Activated CD8-positive, alpha-beta T cell treated with anti-CD3 and anti-CD28 coated beads for 36 hours (primary cell): ENCODE data around the gene ADPRH. TPM values are rescaled to one million over a fixed set of nuclear protein-coding genes. Genes with fewer than 3 reads are reported as not detected.

Experiments
- ATAC-seq: fragments of 200-7000 bp; cut with Tn5 transposase; one replicate; pipeline ENCODE4 v1.10.0; 2021; ENCODE audit warnings: mild to moderate bottlenecking, moderate library complexity
- CTCF ChIA-PET: fragments of 350-600 bp; sonication (Branson Sonifier 250); formaldehyde crosslinking; loops from one replicate; lab custom pipeline; 2021; ENCODE audit warnings: antibody characterized with exemption; lab: Charles Lee
- POLR2A ChIA-PET: fragments of 350-600 bp; sonication (Branson Sonifier 250); formaldehyde crosslinking; loops from one replicate; lab custom pipeline; 2021; ENCODE audit warnings: antibody characterized with exemption; lab: Charles Lee
- DNase-seq: peaks from one replicate; pipeline ENCODE4 v3.0.0-alpha.2; 2020
- H3K27ac Mint-ChIP-seq: one replicate; pipeline ENCODE4 v1.8.0; 2021; ENCODE audit warnings: mild to moderate bottlenecking, mixed read lengths
- H3K27me3 Mint-ChIP-seq: one replicate; pipeline ENCODE4 v1.8.0; 2021; ENCODE audit warnings: mixed read lengths
- H3K36me3 Mint-ChIP-seq: one replicate; pipeline ENCODE4 v1.8.0; 2021; ENCODE audit warnings: low read depth, mixed read lengths
- H3K4me1 Mint-ChIP-seq: one replicate; pipeline ENCODE4 v1.8.0; 2021; ENCODE audit warnings: low read depth, mixed read lengths
- H3K4me3 Mint-ChIP-seq: one replicate; pipeline ENCODE4 v1.8.0; 2021; ENCODE audit warnings: mild to moderate bottlenecking, moderate library complexity, mixed read lengths
- H3K9me3 Mint-ChIP-seq: one replicate; pipeline ENCODE4 v1.8.0; 2021; ENCODE audit warnings: mixed read lengths
- intact Hi-C: fragments of 100-400 bp; cut with micrococcal nuclease; formaldehyde crosslinking; loops from one replicate; pipeline ENCODE4 v1.10.0; 2022
- total RNA-seq, 2 experiments: library from RNA; stranded (reverse); gene quantifications; one replicate each; pipeline ENCODE4 v1.2.3, GENCODE V29; 2021
- TF ChIP-seq, protein P1 (sequence below): fragments of 200-600 bp; IDR thresholded peaks from one replicate; pipeline ENCODE4 v1.8.0; 2022; ENCODE audit warnings: antibody characterized with exemption, mild to moderate bottlenecking

Gene ADPRH
- total RNA-seq, 2 experiments from 2014 or later: 5.7 to 5.9 TPM

- Mint-ChIP-seq H3K4me1 (peaks cover 40% of the 10 kb centered on the region), H3K27me3 (peaks cover 17% of the 10 kb centered on the region), H3K27ac (no peak overlapping the region), H3K9me3 (peaks cover 8% of the 10 kb centered on the region), H3K36me3 (peaks cover 9% of the 10 kb centered on the region), H3K4me3 (no peak overlapping the region)
- CTCF ChIA-PET: interaction anchor here (1.3 kb wide), 1 partner anchor 95 kb away, joined by 3 read pairs; no protein-coding TSS in a partner anchor
- intact Hi-C loops: no loop called here
- POLR2A ChIA-PET: no interaction called here
- DNase-seq (no peak), ATAC-seq (no peak)
- TF ChIP-seq, protein P1, sequence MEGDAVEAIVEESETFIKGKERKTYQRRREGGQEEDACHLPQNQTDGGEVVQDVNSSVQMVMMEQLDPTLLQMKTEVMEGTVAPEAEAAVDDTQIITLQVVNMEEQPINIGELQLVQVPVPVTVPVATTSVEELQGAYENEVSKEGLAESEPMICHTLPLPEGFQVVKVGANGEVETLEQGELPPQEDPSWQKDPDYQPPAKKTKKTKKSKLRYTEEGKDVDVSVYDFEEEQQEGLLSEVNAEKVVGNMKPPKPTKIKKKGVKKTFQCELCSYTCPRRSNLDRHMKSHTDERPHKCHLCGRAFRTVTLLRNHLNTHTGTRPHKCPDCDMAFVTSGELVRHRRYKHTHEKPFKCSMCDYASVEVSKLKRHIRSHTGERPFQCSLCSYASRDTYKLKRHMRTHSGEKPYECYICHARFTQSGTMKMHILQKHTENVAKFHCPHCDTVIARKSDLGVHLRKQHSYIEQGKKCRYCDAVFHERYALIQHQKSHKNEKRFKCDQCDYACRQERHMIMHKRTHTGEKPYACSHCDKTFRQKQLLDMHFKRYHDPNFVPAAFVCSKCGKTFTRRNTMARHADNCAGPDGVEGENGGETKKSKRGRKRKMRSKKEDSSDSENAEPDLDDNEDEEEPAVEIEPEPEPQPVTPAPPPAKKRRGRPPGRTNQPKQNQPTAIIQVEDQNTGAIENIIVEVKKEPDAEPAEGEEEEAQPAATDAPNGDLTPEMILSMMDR: no peak
These were observed 6.7 kb downstream of the ADPRH start for GRCh38 chr3:119585856-119586570.

GRCh38 chr3:119586733-119587172 lies 7.5 kb downstream of the ADPRH start:
- Mint-ChIP-seq H3K36me3 (peaks cover 9% of the 10 kb centered on the region), H3K4me3 (no peak overlapping the region), H3K4me1 (peaks cover 35% of the 10 kb centered on the region), H3K9me3 (peaks cover 8% of the 10 kb centered on the region), H3K27ac (peak overlapping the region; percentile 26), H3K27me3 (peaks cover 14% of the 10 kb centered on the region)
- ChIA-PET POLR2A (no interaction called here), CTCF (interaction anchor here (1.3 kb wide), 1 partner anchor 94 kb away, joined by 3 read pairs; no protein-coding TSS in a partner anchor)
- no peak for DNase-seq
- TF ChIP-seq, protein P1: no peak
- peak; percentile 50 for ATAC-seq
- intact Hi-C loops: no loop called here

DNA sequence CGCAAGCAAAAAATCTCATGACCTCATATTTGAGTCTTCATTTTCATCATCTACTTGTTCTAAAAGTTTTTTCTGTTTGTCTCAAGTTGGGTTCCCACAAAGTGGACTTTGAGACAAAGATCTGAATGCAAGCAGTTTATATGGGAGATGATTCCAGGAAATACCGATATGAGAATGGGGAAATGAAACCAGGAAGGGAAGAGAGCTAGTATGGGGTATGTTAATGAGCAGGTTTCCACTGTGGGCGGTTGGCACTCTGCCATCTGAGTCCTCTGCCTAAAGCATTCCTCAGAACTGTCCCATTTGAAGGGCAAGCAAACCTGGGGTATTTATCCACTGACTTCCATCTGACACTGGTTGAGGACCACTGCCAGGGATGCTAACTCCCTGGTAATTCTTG lies 8.8 kb downstream of the ADPRH start:
- Mint-ChIP-seq H3K4me3 (no peak overlapping the region), H3K27me3 (peaks cover 16% of the 10 kb centered on the region), H3K36me3 (peaks cover 9% of the 10 kb centered on the region), H3K4me1 (peaks cover 29% of the 10 kb centered on the region), H3K9me3 (peaks cover 8% of the 10 kb centered on the region), H3K27ac (peak overlapping the region; percentile 80)
- DNase-seq: peak; percentile 59
- ChIA-PET POLR2A (no interaction called here), CTCF (interaction anchor here (0.8 to 1.2 kb wide), 2 partner anchors 39 to 347 kb away, joined by 3 read pairs; no protein-coding TSS in a partner anchor)
- intact Hi-C loops: no loop called here
- peak; percentile 46 for ATAC-seq
- TF ChIP-seq, protein P1: no peak

DNA sequence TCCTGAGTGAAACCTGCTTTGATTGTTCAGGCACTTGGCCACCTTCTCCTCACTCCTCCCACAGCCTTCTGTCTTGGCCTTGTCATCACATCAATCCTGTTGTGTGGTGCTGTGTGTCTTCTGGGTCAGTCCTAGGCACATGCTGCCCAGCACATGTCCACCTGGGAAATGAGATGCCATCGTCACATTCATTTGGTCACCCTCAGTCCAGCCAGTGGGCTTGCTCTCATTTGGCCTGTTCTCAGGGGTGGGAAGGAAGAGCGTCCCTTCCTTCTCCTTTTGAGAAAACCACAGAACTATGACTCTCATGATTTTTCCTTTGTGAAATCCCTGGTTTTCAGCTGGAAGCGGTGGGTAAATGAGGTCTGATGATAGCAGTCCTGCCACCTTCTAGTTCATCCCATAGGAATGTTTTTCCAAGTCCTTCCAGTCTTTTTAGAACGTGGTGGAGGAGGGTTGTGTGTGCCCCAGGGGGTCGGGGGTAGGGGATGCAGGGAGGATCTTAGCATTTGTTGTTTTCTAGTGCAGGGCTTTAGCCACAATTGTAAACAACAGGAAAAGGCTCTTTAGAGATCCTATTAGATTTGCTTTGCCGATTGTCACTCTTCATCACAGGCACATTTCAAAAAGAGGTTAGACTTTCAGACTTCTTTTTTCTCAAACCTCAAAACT lies 9.9 kb downstream of the ADPRH start:
- ChIA-PET CTCF (interaction anchor here (0.6 kb wide), 1 partner anchor 218 kb away, joined by 3 read pairs; no protein-coding TSS in a partner anchor), POLR2A (no interaction called here)
- Mint-ChIP-seq H3K36me3 (peaks cover 9% of the 10 kb centered on the region), H3K27me3 (peaks cover 17% of the 10 kb centered on the region), H3K9me3 (peaks cover 8% of the 10 kb centered on the region), H3K4me3 (no peak overlapping the region), H3K4me1 (peaks cover 29% of the 10 kb centered on the region), H3K27ac (no peak overlapping the region)
- intact Hi-C loops: no loop called here
- DNase-seq (no peak), ATAC-seq (no peak)
- TF ChIP-seq, protein P1: no peak

- H3K9me3 Mint-ChIP-seq: peaks cover 8% of the 10 kb centered on the region
- no peak overlapping the region for H3K4me3 Mint-ChIP-seq
- peaks cover 29% of the 10 kb centered on the region for H3K4me1 Mint-ChIP-seq
- no peak for DNase-seq
- ChIA-PET CTCF (no interaction called here), POLR2A (no interaction called here)
- ATAC-seq: no peak
- no peak overlapping the region for H3K27ac Mint-ChIP-seq
- TF ChIP-seq, protein P1: no peak
- H3K27me3 Mint-ChIP-seq: peaks cover 17% of the 10 kb centered on the region
- intact Hi-C loops: no loop called here
- peaks cover 9% of the 10 kb centered on the region for H3K36me3 Mint-ChIP-seq
These were observed 11.4 kb downstream of the ADPRH start for GRCh38 chr3:119590706-119591105.
